Activated CD4-positive, alpha-beta T cell treated with anti-CD3 and anti-CD28 coated beads, Interleukin-2, amount 50 U/mL, for 4 hours (primary cell): Measurements from ENCODE around the gene DNAH3.
A peak's percentile ranks its signal among the peaks of the same experiment; 100 is the strongest.
"Not testable (repeated sequence)": the region's sequence is repeated elsewhere in the genome, so short reads cannot be mapped to it uniquely, and the experiment has no call there.

ENCODE experiments used
- DNase-seq, 2 experiments: peaks; one replicate each; pipeline ENCODE4 v3.0.0-alpha.2; 2020

Gene DNAH3

DNA sequence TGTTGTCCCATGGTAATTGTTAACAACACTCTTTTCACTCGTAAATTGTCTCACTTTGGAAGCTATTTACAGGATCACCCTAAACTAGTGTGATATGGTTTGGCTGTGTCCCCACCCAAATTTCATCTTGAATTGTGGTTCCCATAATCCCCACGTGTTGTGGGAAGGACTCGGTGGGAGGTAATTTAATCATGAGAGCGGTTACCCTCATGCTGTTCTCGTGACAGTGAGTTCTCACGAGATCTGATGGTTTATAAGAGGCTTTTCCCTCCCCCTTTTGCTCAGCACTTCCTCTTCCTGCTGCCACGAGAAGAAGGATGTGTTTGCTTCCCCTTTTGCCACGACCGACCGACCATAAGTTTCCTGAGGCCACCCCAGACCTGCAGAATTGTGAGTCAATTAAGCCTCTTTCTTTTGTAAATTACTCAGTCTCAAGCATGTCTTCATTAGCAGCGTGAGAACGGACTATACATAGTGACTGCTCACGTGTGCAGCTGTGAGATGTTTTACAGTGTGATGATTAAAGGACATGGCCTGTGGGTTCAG is 34.4 kb downstream of the DNAH3 start:
- DNase-seq: no peak

DNA sequence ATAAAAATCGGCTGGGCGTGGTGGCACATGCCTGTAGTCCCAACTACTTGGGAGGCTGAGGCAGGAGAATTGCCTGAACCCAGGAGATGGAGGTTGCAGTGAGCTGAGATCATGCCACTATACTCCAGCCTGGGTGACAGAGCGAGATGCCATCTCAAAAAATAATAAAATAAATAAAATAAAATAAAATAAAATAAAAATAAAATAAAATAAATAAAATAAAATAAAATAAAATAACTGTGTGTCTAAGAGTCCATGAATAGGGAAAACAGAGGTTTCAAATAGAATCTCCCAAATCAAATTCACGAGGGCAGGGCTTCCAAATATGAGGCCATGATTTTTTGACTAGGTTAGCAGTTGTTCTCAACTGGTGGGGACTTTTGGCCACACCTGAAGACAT is 35.1 kb downstream of the DNAH3 start:
- not testable (repeated sequence) for DNase-seq

DNA sequence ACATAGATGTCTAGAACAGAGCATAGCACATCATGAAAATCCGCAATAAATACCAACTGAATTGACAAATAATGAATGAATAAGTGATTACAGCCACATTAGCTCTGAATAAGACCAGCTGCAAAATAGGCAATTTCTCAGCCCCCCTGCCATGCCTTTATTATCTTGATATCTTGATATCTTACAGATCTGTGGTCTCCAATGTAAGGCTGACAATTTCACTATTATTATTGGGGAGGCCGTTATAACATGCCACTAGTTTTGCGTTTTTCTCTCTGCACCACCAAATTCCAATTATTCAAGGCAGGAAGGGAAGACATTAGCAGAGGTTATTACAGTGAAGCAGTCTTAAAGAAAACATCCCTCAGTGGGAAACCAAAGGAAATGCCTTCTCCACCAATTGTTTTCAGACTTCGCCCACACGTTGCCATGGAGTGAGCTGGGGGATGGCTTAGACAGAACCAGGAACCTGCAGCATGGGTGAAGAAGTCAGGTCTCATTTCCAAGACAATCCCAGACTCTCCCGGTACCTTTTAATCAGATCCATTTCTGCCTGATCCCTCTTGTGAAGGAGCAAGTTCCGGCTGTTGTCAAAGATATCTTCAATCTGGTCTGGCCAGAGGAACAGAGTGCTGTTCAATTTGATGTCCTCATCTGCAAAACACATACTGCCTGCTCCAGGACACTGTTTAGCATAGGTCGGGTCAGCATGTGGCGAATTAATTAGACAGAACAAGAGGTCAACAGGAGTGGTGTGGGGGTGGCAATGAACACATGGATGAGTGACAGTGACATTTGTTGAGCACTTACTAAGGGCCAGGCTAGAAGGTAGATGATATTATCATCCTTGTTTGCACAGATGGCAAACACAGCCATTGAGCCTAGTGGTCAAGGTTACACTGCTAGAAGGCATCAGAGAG is 46.4 kb downstream of the DNAH3 start:
- DNase-seq: no peak

DNA sequence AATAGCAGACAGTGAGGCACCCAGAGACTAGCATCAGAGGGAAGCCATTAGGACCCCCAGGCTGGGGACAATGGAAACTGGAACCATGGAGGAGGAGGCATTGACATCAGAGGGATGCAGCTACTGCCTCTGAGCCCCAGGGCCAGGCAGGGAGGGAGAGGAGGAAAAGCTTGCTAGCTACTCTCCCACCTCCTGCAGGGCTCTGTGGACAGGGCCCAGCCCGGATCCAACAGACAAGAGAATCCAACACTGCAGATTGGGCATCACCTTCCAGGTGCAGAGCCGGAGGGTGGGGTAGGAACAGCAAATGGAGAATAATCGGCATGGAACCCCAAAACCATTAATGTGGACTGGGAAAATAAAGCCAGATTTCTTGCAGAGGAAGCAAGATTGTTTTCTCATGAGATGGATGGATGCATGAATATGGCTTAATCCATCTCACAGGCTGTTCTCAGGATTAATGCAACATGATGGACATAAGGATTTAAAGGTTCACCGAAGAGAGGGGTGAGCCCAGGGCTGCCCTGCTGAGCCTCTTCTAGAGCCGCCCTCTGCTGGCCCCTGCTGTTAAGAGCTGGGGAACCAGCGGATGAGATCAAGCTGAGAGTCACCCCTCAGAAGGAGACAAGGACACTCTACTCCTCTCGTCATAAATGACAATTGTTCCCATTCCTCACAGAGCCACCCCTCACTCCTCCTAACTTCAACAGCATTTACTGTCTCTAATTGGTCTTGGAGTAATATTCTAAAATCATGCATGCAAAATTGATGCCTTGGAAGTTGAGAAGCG is 48.8 kb downstream of the DNAH3 start:
- peak in 1 of 2 experiments; percentile 4 for DNase-seq

DNA sequence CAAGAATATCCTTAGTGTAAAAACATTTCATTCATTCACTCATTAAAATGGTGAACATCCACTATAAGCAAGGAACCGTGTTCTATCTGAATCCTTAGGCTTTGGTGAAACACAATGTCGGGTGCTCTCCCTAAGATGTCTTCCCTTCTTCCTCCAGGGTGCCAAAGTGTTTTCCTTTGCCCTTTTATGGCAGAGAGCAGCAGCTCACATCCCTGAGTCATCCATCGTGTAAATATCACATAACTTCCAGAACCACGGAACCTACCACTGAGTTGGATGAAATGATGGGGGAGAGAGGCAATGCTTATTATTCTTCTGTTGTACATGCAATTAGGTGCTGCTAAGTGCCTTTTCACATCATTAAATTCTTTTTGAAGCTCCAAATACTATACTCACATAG is 50.2 kb downstream of the DNAH3 start:
- no peak for DNase-seq

DNA sequence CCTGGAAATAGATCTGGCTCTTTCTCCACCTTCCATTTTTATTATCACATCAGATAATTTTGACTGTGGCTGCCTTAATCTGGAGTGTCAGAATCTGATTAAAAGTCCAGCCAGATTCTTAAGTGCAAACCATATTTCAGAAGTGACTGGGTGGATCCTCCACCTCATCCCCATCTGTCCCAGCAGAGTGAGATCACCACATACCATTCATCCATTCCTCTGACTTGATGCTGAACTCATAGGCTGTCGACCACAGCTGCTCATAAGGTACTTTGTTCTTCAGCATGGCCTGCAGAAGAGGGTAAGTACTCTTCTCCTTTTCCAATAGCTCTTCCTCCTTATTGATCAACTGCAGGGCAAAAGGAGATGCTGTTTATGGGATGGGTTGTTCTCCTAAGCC is 53.5 kb downstream of the DNAH3 start:
- DNase-seq: no peak

DNA sequence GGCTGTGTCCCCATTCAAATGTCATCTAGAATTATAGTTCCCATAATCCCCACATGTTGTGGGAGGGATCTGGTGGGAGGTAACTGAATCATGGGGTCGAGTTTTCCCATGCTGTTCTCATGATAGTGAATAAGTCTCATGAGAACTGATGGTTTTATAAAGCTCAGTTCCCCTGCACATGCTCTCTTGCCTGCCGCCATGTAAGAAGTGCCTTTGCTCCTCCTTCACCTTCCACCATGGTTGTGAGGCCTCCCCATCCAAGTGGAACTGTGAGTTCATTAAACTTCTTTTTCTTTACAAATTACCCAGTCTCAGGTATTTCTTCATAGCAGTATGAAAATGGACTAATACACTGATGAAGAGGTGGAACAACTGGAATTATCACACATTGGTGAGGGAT is 55.9 kb downstream of the DNAH3 start:
- DNase-seq: not testable (repeated sequence)

DNA sequence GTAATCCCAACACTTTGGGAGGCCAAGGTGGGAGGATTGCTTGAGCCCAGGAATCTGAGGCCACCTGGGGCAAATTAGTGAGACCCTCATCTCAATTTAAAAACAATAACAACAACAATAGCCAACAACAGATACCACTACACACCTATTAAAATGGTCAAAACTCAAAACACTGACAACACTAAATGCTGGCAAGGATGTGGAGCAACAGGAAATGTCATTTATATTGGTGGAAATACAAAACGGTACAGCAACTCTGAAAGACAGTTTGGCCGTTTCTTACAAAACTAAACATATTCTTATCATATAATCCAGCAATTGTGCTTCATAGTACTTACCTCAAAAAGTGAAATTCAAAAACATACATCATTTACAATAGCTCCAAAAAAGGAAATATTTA is 57.7 kb downstream of the DNAH3 start:
- no peak for DNase-seq

DNA sequence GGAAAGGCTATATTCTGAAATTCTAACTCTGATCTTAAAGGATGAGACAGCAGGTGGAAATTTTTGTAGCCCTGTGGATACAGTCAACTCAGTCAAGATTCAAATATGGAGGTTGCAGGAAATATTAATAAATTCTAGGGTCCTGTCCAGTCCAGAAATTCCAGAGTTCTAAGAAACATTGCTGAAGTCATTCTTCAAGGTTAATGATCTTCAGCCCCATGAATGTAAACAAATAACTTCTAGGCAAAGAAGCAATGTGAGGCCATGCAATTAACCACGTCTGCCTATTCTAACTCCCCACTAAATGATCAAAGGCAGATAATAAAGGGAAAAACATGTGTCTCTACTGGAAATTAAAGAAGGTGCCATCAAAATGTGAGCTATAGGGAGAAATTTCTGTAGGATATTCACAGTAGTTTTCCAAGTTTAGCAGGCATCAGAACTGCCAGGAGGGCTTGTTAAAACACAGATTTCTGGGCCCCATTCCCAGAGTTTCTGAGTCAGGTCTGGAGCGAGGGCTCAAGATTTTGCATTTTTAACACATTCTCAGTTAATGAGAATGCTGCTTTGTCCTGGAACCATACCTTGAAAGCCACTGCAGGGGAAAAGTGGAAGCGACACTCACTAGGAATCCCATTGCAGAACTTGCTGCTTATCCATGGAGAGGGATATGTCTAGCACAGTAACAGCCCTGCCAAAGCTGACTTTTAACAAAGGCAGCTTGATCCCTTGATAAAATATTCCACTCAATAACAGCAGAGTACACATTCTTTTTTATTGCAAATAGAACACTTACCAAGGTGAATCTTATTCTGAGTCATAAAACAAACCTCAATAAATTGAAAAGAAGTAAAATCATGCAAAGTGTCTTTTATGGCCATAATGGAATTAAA is 61.8 kb downstream of the DNAH3 start:
- no peak for DNase-seq

DNA sequence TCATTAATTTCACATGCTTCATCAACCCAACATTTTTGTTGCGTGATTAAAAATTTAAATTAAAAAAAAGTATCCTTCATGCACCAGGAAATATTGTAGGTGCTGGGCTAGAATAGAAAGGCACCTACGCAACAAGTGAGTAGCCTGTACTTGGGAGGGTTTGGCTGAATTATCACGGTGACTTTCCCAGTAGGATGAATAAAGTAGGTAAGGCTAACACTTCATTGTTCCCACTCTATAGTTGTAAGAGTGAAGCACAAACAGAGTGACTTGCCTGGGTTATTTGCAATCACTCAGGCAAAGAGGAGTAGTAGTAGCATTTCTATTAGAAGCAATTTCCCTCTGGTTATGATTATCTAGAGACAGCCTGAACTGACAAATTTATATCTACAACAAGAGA is 62.5 kb downstream of the DNAH3 start:
- no peak for DNase-seq

DNA sequence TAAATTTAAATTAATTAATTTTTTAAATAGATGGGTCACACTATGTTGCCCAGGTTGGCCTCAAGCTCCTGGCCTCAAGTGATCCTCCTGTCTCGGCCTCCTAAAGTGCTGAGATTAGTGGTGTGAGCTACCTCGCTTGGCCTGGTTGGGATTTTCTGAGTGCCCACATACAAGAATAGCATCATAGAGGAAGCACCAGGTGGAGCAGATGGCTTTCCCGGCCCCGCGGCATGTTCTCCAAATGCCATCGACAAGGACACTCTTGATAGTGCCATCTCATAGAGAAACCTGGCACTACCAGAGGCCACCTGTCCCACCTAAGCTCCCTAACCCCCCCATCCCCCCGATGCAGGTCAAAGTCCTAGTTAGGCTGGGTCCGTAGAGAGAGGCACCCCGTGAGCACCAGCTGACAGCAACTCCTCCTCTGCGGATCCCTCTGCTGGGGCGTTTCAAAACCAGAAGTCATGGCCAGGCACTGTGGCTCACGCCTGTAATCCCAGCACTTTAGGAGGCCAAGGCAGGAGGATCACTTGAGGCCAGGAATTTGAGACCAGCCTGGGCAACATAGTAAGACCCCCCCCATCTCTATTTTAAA is 65.9 kb downstream of the DNAH3 start:
- no peak for DNase-seq

DNA sequence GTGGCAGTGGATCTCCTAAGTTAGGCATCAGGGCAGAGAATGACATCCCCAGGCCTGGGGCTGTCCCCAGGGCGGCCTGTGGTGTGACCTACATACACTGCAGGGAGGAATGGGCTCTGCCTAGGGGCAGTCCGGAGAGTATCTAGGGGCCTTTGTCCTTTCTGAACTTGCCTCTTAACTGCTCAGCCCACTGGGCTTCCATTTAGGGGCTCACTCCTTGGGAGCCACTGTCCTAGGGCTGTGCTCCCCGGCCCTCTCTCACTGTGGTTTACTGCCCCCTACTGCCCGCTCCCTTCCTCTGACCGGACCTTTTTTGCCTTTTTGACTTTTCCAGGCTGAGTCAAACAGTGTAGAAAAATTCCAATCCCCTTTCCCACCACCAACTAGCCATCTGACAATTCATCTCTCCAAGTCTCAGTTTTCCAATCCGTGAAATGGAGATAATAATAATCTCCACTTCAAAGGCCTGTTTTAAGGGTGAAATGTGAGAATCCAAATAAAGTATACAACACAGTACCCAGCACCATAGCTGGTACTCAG is 66.8 kb downstream of the DNAH3 start:
- peak; percentile 20 to 28 for DNase-seq

DNA sequence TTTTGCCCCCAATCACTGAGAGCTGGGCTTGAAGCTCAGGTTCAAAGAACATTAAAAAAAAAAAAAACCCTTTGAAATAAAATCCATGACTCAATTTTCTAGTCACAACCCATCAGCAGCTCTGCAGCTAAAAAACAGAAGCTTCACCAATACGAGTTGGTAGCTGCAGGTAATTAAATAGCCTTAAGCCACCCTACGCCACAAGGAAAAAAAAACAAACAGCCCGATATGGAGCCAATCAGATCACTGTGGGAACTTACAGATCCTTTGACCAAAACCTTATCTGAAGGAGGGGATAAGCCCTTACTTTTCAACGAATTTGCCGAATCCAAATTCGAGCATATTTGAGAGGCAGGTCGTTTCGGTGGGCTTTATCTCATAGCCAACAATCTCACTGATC is 69.3 kb downstream of the DNAH3 start:
- DNase-seq: no peak

DNA sequence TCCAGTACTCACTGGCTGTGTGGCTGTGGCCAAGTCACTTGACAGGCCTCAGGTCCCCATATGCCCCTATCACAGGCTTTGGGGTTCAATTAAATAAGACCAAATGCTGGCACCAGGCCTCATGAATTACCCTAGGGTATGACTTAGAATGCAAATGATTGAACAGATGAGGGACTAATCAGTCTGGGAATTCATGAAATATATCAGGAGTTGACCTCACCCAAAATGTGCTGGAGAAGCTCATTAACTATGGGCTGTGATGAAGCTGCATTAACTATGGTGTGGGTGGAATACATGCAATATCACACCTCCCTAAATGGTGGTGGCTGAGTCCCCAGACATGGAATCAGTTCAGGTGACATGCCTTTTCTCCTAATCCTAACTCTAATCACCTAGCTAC is 72.1 kb downstream of the DNAH3 start:
- DNase-seq: no peak

DNA sequence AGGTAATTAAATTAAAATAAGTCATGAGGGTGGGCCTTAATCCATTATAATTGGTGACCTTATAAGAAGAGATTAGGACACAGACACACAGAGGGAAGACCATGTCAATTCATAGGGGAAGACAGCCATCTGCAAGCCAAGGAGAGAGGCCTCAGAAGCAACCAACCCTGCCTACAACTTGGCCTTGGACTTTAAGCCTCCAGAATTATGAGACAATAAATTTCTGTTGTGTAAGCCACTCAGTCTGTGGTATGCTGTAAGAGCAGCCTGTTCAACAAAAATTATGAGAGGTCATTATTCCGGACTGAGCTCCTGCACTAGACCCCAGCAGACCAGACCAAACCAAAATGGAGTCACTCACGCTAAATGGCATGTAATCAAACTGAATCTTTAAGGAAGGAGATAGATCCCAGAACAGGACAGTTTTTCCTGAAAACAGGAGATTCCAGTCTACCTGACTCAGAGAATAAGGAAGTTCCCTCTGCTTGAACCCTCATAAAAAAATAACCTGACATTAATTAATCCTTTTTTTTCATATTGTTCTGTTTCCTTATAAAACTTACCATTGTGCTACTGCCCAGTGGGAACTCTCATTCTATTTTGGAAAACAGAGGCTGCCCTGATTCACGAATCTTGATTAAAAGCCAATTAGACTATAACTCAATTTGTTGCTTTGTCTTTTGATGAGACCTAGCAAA is 74.3 kb downstream of the DNAH3 start:
- no peak for DNase-seq

DNA sequence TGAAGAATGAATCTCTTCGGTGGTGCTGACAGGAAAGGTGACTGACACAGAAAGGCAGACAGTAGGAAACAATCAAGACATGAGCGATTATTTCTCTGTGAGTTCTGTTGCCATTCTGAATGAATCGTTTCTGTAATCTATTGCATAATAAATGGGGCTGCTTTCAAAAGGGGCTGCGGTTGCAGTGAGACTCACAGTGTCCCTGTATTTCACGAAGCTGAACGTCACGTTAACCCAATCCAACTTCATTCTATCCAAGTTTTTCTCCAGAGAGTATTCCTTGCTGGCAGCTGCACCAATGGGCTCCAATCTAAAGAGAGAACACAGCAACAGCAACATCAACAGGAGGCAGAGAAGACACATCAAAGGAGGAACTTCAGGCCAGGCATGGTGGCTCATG is 75.4 kb downstream of the DNAH3 start:
- no peak for DNase-seq

DNA sequence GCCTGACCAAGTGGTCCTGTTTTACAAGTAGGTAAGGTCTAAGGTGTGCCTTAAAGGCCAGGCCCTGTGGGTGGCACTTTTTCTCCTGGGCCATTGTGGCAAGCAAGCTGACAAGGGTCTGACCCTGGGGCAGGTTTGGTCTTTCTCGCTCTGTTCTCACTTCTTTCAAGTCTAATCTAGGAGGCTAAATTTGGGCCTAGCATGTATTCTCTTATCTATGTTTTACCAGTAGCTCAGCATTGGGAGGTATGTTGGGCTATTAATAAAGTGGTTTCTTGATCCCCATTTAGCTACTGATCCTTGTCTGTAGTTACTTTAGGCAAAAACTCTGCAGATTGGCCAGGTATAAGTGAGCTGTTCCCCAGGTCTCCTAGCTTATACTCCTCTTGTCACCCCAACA is 77.7 kb downstream of the DNAH3 start:
- DNase-seq: no peak

DNA sequence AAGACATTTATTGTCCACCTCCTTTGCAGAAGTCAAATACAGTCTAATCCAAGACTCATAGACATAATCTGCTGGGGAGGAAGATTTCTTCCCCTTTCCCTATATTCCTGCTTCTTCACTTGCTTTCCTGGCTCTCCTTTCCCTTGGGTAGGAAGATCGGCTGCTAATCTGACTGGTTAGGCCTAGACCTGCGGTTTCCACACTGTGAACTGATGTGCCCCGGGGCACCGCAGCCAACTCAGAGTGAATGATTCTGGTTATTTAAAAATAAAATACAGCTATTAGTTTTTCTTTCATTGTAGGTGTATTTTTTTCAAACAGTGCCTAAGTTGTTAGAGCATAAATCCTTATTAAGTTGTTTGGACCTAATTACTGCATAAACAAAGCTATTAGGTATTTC is 78.9 kb downstream of the DNAH3 start:
- no peak for DNase-seq

DNA sequence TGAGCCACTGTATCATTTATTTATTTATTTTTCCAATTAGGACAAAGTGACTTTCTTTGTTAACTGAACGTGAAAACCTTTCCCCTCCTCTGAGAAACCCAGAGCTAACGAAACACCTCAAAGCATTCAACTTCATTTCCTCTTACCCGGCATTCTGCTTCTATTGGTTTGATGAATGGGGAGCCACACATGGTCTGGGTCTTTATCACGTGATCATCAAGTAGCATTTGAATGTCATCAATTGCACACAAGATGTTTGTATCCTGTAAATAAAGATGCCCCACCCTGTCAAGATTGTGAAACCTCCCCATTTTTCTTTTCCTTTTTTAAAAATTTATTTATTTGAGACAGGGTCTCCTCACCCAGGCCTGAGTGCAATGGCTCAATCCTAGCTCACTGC is 80.1 kb downstream of the DNAH3 start:
- DNase-seq: no peak

DNA sequence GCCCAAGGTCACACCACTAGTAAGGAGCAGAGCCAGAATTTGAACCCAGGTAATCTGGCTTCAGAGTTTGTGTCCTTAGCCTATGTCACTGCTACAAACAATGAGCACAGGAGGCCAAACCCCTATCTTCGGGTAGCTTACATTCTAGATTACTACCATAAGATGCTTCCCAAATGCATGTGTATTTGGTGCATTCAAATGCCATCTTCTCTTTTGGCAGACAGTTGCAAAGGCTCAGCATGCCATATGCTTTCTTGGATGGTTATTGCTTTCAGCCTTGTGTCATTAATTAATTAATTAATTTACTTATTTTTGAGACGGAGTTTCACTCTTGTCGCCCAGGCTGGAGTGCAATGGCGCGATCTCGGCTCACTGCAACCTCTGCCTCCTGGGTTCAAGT is 80.7 kb downstream of the DNAH3 start:
- DNase-seq: no peak

DNA sequence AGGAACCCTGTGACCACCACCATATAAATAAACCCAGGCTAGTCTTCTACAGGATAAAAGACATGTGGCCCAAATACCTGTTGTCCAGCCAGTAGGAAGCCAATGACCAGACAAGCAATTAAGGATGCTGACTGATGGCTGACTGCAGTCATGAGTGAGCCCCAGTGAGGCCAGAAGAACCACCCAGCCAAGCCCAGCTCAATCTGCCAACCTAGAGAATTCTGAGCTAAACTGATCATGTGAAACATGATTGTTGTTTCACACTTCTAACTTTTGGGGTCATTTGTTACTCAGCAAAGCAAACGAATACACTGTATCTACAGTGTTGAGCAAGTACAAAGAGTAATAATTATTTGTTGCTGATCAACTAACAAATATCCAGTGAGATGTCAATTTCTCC is 86.4 kb downstream of the DNAH3 start:
- no peak for DNase-seq
